GM12874 (cell line): ENCODE results near the gene PROX1.

ENCODE experiments used
- TF ChIP-seq, protein P1 (sequence below): IDR thresholded peaks from 2 replicates; pipeline ENCODE4 v1.5.1; 2011; ENCODE audit warnings: low read depth, mild to moderate bottlenecking, control low read depth, low read length, moderate library complexity; ENCODE audit not compliant: insufficient read depth

Gene PROX1

DNA sequence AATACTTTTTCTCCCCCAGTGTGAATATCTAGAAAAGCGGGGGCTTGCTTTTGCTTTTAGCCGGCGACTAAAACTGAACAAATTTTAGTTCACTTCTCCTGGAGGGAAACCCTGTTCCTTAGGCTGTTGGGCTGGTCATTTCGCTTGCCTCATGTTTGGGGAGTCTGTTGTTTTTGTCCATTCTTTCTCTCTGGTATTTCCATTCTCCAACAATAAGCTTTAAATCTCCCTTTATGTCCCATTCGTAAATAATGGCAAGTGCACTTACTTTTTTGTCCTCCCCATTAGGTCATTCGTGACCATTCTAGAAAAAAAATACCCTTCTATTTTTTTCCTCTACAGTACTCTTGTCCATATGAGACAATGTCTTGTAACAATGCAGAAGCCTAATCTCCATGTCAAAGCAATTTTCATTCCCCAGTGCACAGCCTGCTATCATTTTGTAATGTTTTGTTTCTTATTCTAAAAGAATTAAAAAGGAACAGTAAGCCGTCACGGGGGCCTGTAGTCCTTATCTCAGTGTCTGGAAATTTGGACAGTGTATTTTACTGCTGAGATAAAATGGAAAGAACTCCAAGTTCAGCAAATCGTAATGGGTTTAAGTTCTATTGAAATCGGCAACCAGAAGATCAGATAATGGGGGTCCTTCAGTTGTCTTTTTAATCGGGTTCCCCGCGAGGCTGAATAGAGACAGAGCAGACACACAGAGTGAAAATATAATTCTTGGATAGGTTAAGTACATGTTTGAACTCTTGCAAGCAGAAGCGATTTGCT is 21.8 kb downstream of the PROX1 start:
- TF ChIP-seq, protein P1, sequence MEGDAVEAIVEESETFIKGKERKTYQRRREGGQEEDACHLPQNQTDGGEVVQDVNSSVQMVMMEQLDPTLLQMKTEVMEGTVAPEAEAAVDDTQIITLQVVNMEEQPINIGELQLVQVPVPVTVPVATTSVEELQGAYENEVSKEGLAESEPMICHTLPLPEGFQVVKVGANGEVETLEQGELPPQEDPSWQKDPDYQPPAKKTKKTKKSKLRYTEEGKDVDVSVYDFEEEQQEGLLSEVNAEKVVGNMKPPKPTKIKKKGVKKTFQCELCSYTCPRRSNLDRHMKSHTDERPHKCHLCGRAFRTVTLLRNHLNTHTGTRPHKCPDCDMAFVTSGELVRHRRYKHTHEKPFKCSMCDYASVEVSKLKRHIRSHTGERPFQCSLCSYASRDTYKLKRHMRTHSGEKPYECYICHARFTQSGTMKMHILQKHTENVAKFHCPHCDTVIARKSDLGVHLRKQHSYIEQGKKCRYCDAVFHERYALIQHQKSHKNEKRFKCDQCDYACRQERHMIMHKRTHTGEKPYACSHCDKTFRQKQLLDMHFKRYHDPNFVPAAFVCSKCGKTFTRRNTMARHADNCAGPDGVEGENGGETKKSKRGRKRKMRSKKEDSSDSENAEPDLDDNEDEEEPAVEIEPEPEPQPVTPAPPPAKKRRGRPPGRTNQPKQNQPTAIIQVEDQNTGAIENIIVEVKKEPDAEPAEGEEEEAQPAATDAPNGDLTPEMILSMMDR: no peak

DNA sequence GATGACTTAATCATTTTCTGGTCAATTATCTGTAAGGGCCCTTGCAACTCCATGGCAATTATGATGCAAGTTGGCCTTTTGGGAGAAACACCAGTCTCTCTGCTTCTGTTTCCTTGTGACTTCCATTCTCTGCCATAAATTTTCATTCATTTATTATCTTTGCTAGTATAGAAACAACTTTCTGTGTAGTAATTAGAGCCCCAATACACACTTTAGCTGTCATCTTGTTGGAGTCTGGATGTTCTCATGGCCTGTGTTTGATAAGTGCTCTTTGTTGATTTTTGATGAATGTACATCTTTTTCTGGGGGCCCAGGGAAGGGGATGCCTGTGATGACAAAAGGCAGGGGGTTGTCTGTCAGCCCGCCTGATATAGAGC is 22.4 kb downstream of the PROX1 start:
- TF ChIP-seq, protein P1: no peak

DNA sequence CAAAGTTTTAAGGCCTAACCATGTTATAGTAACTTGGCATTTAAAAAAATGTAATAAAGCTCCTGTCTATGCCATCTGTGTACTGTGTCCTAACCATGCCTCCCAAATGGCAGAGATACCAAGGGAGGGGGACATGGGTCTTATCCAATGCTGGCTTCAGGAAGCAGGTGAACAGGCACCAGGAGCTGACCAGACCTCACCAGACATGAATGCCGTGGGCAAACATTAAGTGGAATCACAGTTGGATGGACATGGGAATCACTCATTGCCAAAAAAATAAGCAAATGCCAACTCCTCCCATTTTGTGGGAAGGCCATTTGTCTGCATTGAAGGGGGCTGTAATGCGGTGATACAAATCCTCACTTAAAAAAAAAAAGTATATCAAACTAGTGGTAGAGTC is 22.9 kb downstream of the PROX1 start:
- TF ChIP-seq, protein P1: no peak

DNA sequence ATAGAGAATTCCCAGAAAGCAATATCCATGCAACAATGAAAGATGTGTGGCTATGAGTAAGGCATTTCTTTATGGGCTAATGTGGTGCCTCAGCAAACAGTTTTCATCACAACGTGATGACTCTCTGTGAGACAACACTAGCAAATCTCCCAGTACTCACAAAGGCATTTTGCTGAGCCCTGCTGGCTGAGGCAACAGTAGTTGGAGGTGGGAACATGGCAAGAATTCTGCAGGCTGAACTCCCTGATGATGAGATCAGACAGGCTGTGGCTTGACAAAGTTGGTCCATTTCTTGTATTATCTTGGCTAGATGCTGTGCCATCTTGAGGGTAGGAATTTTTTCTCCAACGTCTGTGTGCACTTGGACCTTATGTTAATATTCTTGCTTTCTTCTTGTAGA is 24.6 kb downstream of the PROX1 start:
- TF ChIP-seq, protein P1: no peak

DNA sequence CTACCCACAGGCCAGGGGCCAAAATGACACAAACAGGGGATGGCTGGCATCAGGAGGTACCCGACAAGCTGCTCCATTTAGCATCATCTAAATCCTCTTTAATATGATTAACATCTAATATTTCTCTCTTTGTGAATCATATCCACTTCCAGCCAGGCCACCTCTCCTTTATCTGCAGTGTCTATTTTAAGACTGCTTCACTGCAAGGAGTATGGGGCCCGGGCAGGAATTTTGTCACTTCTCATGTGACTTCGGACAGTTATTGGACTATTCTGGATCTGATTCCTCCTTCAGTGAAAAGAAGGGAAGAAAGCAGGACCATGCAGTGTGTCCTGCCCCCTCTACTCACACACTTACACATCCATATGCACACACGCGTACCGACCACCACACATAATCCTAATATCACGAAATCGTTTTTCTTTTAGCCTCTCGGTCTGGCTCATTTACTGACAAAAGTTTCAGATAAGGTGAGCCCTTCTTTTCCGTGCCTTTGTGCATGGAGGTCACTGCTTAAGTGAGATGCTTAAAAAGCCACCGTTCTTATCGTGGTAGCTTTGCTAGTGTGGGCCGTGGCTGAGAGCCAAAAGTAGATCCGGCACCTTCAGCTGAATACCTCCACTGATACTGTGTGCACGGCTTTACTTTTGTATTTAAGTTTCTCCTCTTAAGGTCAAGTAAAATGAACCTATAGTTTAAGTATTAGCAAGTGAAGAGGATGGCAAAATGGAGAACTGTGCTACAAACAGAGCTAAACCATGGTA is 26.0 kb downstream of the PROX1 start:
- TF ChIP-seq, protein P1: no peak

DNA sequence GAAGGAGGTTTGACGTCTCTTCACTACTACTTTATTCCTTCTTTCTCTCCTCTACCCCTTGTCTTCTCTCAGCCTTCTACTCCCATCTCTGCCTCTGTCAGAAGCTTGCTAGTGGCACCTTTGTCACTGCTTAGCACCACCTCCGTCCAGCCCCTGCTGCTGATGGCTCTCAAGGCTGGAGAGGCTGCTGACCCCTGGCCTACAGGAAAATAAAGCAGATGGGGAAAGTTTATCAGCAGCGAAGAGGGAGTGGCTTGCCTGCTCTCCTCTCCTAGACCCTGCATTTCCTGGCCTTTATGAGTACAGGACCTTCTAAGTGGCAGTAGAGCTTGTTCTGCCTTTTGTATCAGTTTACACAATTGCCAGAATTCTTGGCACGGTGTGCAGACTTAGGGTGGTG is 27.0 kb downstream of the PROX1 start:
- TF ChIP-seq, protein P1: no peak

DNA sequence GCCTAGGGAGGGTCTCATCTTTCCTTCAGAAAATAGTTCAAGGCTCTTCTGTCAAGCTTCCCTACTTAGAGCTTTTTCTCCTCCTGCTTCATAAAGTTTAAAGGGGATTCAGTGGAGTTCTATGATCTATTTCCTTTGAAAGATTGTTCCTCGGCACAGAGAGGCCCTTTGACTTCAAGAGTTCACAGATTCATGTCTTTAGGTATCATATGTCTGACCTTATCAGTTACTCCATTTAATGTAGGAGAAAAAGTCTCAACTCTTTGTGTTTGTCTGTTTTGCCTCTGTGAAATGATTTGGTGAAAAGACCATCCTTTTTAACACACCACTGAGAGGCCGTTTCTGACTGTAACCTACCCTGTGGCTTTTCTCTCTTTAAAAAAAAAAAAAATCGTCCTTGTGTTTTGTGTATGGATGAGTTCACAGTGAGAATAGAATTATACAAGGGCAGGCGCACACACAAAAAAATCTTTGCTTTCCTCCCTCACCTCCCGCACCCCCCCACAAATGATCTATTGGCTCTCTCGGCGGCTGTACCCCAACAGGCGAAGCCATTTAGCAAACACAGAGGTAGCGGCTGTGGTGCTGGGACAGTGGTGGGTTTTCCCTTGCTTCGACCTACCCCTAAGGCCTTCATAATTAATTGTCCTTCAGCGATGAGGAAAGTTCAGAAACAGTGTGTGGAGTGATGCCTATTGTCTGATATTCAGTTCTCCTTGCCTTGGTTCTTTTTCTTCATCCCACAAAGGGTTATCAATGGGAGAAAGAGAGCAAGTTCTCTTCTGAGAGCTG is 29.6 kb downstream of the PROX1 start:
- TF ChIP-seq, protein P1: no peak
